ENCODE data around the gene COL5A1.

DNA sequence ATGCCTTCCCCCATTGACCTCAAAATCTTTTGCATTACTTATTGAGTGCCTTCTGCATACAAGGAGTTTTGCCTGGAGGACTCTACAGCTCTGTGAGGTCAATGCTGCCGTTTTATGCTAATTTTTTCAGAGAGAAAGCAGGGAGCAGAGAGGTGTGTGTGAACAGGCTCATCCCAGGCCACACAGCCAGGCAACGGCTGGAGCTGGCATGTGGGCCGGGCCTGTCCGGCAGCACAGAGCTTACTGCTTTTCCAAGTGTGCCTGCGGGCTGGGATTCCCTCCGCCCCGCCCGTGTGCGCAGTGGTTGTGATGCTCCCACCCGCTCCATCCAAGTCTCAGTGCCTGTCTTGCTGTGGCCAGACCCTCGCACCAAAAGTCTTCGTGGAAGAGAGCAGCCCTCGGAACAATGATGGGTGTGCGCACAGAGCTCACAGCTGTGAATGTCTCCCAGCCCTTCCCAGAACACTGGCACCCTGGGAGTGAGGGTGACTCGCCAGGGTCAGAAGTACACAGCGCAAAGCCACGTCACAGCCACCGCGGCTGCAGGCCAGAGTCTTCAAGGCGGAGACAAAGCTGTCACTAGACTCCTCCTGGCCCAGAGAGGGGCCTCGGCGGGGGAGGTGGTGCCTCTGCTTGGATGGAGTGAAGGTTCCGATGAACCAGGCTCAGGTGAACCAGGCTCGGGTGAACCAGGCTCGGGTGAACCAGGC lies 82.8 kb downstream of the COL5A1 start:
- no peak for TF ChIP-seq FOXP2 (optimal IDR thresholded peaks at IDR 0.05; ENCODE audit: control extremely low read depth, extremely low read length, insufficient read depth)
- no peak for TF ChIP-seq POLR2AphosphoS5 (IDR thresholded peaks at IDR 0.05; ENCODE audit: borderline replicate concordance, low read depth, low read length)
- no peak for TF ChIP-seq EZH2 (IDR thresholded peaks at IDR 0.05)

Measured in SK-N-MC (cell line).